Activated CD8-positive, alpha-beta memory T cell treated with anti-CD3 and anti-CD28 coated beads for 4 hours (primary cell): Measurements from ENCODE around the gene TRPC5OS.

ENCODE experiments used
- DNase-seq, 2 donors: peaks; one replicate each; pipeline ENCODE4 v3.0.0-alpha.2; 2020; ENCODE audit warnings: low read depth in 2 of 2

The TRPC5OS gene

GRCh38 chrX:111875881-111876280, at the start of gene TRPC5OS:
Gene TRPC5OS (plus strand): TSS chrX:111876181. CDS start chrX:111901850, 25,669 bp downstream.
- DNase-seq = no peak

DNA sequence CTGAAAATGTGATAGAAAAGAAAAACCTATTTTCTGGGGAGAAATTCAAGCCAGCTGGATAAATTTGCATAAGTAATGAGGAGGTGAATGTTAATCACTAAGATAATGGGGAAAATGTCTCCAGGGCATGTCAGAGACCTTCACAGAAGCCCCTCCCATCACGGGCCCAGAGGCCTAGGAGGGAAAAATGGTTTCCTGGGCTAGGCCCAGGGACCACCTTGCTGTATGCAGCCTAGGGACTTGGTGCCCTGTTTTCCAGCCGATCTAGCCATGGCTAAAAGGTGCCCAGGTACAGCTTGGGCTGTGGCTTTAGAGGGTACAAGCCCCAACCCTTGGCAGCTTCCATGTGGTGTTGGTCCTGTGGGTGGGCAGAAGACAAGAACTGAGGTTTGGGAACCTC, 46.6 kb upstream of the TRPC5OS start:
- no peak for DNase-seq

GRCh38 chrX:111830571-111830970, 45.4 kb upstream of the TRPC5OS start:
- no peak for DNase-seq

GRCh38 chrX:111831343-111831742, 44.6 kb upstream of the TRPC5OS start:
- DNase-seq = no peak

DNA sequence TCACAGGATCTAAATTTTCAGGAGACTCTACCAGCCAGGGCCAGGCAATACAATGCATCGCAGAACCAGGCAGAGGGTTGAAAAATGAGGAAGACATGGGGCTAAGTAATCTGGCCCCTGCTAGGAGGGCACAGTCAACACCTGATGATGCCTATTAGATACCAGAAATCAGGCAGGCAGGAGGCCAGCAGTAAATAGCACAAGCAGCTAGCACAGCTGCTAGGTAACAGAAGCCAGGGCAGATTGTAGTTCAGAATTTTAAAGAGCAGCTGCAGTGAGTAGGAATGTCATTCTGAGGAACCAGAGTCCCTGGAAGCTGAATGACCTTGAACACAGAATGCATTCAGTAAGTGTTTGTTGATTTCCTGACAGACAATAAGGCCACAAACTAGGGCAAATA, 38.8 kb upstream of the TRPC5OS start:
- no peak for DNase-seq

GRCh38 chrX:111847491-111848133, 28.4 kb upstream of the TRPC5OS start:
- no peak for DNase-seq

DNA sequence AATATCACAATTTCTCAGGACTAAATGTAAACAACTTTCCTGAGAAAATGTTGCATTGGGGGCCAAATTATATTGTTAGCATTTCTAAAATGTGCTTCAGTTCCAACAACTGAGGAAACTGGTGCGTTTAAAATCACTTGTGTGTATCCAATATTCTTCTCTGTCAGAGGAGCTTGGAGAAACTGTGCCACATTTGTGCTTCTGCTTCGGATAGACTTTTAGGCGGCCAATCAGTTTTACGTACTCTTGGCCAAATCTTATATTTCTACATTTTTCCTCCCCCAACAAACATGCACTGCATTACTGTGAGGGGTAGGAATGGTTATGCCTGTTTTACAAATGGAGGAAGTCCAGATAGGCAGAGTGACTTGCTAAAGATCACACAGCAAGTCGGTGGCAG, 27.4 kb upstream of the TRPC5OS start:
- DNase-seq = no peak

DNA sequence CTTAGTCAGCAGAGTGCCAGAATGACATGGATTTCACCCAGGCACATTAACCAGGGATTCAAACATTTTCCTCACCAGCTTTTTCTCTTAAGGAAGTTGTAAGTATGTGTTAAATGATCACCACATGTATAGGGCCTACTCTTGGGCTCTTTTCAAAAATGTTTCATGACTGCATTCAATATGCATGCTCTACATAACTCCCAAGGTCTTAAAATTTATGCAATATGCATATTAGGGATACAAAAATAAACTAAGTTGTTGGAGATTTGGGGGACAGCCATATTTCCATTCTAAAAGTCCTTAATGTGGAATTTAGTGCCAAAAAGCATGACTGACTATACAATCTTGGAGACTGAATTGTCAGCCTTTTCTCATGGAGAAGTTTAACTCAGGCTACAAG, 25.0 kb upstream of the TRPC5OS start:
- no peak for DNase-seq

DNA sequence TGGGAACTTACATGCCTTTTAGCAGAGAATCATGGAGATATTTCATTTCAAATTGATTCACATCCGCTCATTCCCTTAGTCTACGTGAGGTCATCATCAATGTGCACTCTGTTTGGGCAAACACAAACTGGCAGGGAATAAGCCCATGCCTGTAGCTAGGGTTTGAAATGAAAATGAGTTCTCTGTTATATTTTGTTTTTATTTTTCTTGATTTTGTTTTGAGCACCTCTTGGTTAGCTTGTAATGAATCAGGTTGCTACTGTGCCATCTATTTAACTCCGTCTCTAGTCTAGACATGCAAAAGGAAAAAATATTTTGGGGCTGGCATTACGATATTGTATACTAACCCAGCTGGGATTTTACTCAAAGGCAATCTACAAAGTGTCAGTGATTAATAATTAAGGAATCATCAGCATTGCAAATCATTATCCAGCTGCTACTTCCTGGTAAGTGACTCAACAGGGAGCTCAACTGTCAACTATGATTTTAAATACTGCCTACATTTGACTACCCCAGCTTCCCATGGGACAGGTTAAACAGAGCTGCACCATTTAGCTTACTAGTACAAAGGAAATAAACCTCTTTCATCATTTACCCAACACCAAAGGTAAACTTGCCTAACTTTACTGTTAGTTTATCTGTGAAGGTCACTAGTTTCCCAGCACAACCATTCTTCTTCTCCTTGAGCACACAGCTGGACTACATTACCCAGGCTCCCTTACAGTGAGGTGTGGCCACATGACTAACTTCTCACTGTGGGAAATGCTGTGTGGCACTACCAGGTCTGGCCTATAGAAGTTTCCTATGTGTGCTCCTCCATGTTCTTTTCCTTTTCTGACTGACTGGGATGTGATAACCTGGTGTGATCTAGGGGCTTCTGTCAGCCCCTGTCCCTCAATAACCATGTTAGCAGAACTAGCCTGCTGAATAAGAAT, 21.2 kb upstream of the TRPC5OS start:
- no peak for DNase-seq

GRCh38 chrX:111857534-111858060, 18.4 kb upstream of the TRPC5OS start:
- no peak for DNase-seq

DNA sequence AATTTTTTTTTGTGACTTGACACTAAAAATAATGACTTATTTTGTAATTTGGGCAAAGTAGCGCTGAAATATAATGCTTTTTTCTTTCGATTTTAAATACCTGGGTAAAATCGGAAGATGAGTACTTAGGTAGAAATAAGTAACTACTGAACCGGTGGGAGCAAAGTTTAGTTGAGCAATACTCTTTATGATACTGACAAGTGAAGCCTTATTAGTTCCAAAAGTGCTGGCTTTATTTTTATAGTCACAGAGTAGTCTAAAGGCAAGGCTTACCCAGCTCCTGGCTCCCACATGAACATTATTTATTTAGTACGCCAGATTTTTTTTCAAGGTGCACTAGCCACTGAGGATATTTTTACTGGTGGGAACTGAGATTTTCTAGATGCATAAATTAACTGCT, 14.4 kb upstream of the TRPC5OS start:
- no peak for DNase-seq

GRCh38 chrX:111867236-111867635, 8.7 kb upstream of the TRPC5OS start:
- DNase-seq = no peak

DNA sequence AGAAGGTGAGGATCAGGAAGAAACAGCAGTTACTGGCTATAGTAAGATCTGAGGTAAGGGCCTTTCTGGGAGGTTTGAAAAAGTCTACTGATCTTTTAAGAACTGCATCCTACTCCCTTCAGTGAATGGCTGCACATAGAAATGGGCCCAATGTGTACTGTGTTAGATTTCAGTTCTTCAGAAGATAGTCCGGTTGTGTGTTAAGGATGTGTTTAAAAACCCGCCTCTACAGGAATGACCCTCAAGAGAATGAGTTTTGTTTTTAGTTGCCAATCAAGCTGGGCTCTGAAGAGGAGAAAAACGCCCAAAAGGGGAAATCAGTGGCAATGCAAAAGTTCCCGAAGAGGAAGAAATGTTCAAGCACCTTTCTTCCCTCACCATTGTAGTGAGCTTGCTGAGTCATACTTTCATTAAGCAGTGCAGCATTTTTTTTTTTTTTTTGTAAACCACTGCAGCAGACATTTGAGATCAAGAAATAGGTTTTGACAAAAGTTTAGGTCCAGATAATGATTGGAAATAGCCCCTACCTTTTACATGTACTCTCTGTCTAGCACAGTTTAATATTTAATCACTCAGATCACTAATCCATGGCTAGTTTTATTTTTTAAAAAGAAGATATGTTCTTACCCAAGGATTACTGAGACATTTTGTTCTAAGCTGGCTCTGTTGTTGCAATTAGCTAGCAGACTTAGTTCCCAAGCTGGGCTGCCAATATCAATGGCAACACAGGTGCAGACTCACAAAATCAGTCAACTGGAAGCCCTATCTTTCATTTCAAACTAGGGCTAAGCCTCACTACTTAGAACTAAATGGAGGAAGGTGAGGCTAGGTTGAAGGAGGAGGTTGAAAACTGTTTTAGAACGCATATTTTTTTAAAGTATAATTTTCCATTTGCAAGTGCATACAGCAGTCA, 7.0 kb upstream of the TRPC5OS start:
- DNase-seq = no peak

- no peak for DNase-seq
Measured at GRCh38 chrX:111869639-111870034, 6.3 kb upstream of the TRPC5OS start.

GRCh38 chrX:111874241-111874640, 1.7 kb upstream of the TRPC5OS start:
- DNase-seq = no peak

DNA sequence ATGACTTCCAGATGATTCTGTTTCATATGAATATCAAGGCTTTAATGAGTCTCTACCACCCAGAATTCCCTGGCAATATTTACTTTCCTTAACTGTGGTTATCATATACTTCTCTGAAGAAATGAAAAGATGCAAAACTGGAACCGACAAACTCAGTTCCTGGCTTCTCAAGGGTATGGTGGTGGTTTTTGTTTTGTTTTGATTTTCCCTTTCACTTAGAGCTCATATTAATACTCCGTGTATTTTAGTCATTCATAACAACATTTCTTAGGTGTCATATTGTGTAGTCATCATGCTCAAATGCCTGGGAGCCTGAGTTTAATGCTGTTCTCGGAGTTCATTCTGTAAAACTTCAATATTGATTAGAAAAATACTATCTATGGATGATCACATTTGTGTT, 665 bp downstream of the TRPC5OS start:
- DNase-seq = no peak

DNA sequence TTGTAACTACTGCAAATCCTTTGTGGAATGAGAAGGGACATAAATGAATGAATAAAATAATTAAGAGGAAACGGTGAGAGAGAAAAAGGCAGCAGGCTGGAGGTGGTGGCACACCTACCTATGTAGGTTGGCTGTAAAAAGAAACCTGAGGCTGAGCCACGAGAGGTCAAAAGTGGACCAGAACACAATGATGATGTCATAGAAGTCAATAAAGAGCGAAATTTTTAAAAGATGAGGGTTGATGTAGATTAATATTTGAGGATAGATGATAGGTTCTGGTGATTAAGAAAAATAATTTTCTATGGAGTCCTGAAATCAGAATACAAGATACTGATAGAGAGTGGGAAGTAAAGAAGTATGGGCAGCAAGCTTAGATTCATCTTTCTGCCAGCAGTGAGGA, 1.7 kb downstream of the TRPC5OS start:
- no peak for DNase-seq

DNA sequence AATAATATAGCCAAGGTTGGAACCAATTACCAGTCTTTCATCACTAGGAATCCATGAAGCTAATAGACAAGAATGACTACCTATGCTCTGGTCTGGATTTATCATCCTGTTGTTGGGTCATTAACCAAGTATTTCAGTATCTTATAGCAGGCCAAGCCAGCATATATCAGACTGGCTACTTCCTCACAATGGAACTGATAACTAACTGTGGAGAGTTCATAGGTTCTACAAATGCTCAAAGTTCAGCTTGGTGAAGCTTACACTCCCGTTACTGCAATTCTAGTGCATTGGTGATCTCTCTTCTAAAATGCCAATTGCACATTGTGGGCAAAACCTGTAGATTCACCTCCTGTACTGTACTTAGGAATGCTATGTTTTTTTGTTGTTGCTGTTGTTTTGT, 4.8 kb downstream of the TRPC5OS start:
- DNase-seq = no peak

DNA sequence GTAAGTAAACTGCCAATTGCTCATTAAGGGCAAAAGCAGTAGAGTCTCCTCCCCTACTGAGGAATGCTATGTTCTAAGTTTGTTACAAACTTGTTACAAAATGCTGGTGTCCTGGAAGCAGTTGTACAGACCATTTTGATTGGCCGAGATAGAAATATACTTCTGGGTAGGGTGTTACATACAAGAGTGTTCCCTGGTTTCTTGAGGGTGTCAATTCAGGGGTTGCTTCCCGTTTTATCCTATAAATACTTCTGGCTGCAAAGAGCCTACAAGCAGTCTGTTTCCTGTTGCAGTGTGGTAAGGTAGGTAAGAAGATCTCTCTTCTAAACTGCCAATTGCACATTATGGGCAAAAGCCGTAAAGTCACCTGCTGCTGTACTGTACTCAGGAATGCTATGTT, 5.7 kb downstream of the TRPC5OS start:
- DNase-seq = no peak

- DNase-seq = no peak
Measured at GRCh38 chrX:111886678-111887077, 10.7 kb downstream of the TRPC5OS start.

DNA sequence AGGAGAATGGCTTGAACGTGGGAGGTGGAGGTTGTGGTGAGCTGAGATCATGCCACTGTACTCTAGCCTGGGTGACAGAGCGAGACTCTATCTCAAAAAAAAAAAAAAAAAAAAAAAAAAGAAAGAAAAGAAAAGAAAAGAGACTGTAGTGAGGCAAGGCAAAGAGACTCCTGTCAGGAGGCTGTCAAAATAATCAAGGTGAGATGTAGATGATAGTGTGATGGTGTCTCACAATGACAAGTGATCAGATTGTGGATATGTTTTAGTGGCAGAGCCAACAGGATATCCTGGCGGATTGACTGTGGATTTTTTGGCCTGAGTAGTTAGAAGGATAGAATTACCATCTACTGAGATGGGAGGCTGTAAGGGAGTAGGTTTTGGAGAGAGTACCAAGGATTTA, 12.6 kb downstream of the TRPC5OS start:
- no peak for DNase-seq

GRCh38 chrX:111892375-111892774, 16.4 kb downstream of the TRPC5OS start:
- no peak for DNase-seq
